Naive thymus-derived CD8-positive, alpha-beta T cell (primary cell): Measurements from ENCODE around the gene ARNT2. TPM values are rescaled to one million over a fixed set of nuclear protein-coding genes. Genes with fewer than 3 reads are reported as not detected.
A peak's percentile ranks its signal among the peaks of the same experiment; 100 is the strongest.
"Not testable (repeated sequence)": the region's sequence is repeated elsewhere in the genome, so short reads cannot be mapped to it uniquely, and the experiment has no call there.

Experiments
- ATAC-seq, 2 donors: fragments of 150-1000 bp; cut with Tn5 transposase in 1 of 2; sonication (Bioruptor Pico), chemical (Tn5 transposase) in 1 of 2; 1 replicate in 1 of 2; 2 replicates in 1 of 2; pipeline ENCODE4 v1.10.0; 2021; ENCODE audit warnings: mild to moderate bottlenecking in 2 of 2, moderate library complexity in 2 of 2
- POLR2A ChIA-PET: fragments of 350-600 bp; sonication (Branson Sonifier 250); formaldehyde crosslinking; loops from one replicate; lab custom pipeline; 2021; ENCODE audit warnings: antibody characterized with exemption; lab: Charles Lee
- DNase-seq, 10 donors: peaks; one replicate each; pipeline versions ENCODE4 v3.0.0 to v3.0.0-alpha.2; 2020 to 2022
- H3K27ac Mint-ChIP-seq, 10 donors: one replicate each; pipeline ENCODE4 v1.8.0; 2020 to 2022; ENCODE audit warnings: mild to moderate bottlenecking in 10 of 10, mixed read lengths in 10 of 10, moderate library complexity in 4 of 10, inconsistent platforms in 1 of 10
- H3K27me3 Mint-ChIP-seq, 5 donors: one replicate each; pipeline ENCODE4 v1.8.0; 2021 to 2022; ENCODE audit warnings: mixed read lengths in 5 of 5
- H3K36me3 Mint-ChIP-seq, 3 donors: one replicate each; pipeline ENCODE4 v1.8.0; 2020 to 2022; ENCODE audit warnings: mixed read lengths in 3 of 3, mild to moderate bottlenecking in 2 of 3, inconsistent platforms in 1 of 3
- H3K4me1 Mint-ChIP-seq, 4 donors: one replicate each; pipeline ENCODE4 v1.8.0; 2021 to 2022; ENCODE audit warnings: mixed read lengths in 4 of 4
- H3K4me3 Mint-ChIP-seq, 10 donors: one replicate each; pipeline ENCODE4 v1.8.0; 2020 to 2022; ENCODE audit warnings: mild to moderate bottlenecking in 10 of 10, mixed read lengths in 10 of 10, moderate library complexity in 6 of 10, inconsistent platforms in 1 of 10
- H3K9me3 Mint-ChIP-seq, 9 donors: one replicate each; pipeline ENCODE4 v1.8.0; 2020 to 2022; ENCODE audit warnings: mixed read lengths in 9 of 9, mild to moderate bottlenecking in 3 of 9, inconsistent platforms in 1 of 9, moderate library complexity in 1 of 9
- polyA plus RNA-seq, 3 donors: library from polyadenylated mRNA; unstranded; fragments of 300-500 nt; fragmentation: Illumina TruSeq; gene quantifications; one replicate each; pipeline ENCODE4 v1.2.3, GENCODE V29; 2021
- total RNA-seq, 8 experiments: library from RNA in 2 of 8; stranded (reverse) in 2 of 8; gene quantifications; one replicate each; pipeline ENCODE4 v1.2.3 and lab custom pipeline; 2021 to 2026

Gene ARNT2
- total and polyA plus RNA-seq, 5 experiments from 2014 or later, result not detected

DNA sequence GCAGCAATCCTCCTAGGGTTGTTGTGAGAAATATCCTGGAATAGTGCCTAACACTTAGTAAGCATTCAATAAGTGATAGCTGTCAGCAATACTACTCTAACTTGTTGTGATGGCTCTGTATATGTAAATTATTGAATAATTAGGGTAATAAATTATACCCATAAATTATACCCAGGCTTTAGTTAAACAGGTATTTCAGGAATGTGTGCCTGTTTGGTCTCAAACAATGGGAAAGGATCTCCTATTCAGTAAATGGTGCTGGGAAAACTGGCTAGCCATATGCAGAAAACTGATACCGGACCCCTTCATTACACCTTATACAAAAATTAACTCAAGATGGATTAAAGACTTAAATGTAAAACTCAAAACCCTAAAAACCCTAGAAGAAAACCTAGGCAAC lies 14.8 kb upstream of the ARNT2 start:
- Mint-ChIP-seq H3K4me3 (no peak overlapping the region), H3K27me3 (peaks cover 0 to 22% (median 10%) of the 10 kb centered on the region in 5 donors), H3K27ac (no peak overlapping the region), H3K4me1 (no peaks in the 10 kb centered on the region), H3K36me3 (no peaks in the 10 kb centered on the region), H3K9me3 (peaks cover 0 to 6% (median 0%) of the 10 kb centered on the region in 9 donors)
- POLR2A ChIA-PET, result no interaction called here
- ATAC-seq (no peak), DNase-seq (no peak)

DNA sequence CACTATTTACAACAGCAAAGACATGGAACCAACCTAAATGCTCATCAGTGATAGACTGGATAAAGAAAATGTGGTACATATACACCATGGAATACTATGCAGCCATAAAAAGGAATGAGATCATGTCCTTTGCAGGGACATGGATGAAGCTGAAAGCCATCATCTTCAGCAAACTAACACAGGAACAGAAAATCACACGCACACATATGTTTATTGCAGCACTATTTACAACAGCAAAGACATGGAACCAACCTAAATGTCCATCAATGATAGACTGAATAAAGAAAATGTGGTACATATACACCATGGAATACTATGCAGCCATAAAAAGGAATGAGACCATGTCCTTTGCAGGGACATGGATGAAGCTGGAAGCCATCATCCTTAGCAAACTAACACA lies 13.2 kb upstream of the ARNT2 start:
- H3K9me3 Mint-ChIP-seq, ATAC-seq, H3K4me1 Mint-ChIP-seq, H3K4me3 Mint-ChIP-seq, H3K36me3 Mint-ChIP-seq, DNase-seq, POLR2A ChIA-PET, H3K27ac Mint-ChIP-seq: not testable (repeated sequence)
- H3K27me3 Mint-ChIP-seq, result peaks cover 5 to 36% (median 20%) of the 10 kb centered on the region in 5 donors

DNA sequence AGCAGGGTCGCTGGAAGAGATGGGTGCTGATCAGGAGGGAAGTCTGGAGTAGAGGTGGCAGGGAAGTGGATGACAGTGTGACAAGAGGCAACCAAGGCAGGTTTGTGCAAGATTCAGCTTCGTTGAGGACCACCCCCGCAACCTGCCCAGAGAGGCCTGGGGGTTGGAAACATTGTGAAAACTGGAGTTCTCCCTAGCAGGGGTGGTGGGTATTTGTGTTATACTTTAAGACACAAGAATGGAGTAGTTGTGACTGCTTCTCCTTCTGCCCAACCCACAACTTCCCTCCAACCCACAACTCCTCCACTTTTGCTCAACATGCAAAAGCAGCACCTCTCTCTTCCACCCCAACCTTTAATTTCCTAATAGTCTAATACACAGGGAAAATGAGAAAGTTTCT lies 8.6 kb upstream of the ARNT2 start:
- H3K27ac Mint-ChIP-seq, result no peak overlapping the region
- ATAC-seq (no peak), DNase-seq (no peak)
- POLR2A ChIA-PET, result no interaction called here
- peaks cover 0 to 3% (median 0%) of the 10 kb centered on the region in 9 donors for H3K9me3 Mint-ChIP-seq
- no peaks in the 10 kb centered on the region for H3K36me3 Mint-ChIP-seq
- H3K4me1 Mint-ChIP-seq, result no peaks in the 10 kb centered on the region
- H3K27me3 Mint-ChIP-seq, result peaks cover 22 to 64% (median 37%) of the 10 kb centered on the region in 5 donors
- no peak overlapping the region for H3K4me3 Mint-ChIP-seq

DNA sequence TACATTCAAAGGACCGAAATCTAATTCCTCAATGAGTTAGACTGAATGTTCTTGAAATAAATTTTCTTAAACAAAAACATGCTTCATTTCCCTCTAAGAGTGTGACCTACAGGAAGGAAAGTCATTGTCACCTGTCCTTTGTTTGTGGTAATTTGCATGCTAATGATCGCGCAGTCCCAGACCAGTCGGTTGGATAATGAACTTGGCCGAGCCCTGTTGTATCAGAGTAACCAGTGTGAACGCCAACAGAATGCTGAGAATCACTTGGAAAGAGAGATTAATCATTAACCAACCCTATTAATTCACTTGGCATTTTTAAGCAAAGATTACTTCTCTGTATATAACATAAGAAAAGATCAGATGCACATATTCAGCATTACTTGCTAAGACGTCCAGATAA lies 8.1 kb upstream of the ARNT2 start:
- no peak overlapping the region for H3K27ac Mint-ChIP-seq
- ATAC-seq (no peak), DNase-seq (no peak)
- H3K27me3 Mint-ChIP-seq, result peaks cover 22 to 66% (median 37%) of the 10 kb centered on the region in 5 donors
- H3K4me3 Mint-ChIP-seq, result no peak overlapping the region
- H3K9me3 Mint-ChIP-seq, result peaks cover 0 to 3% (median 0%) of the 10 kb centered on the region in 9 donors
- POLR2A ChIA-PET, result no interaction called here
- no peaks in the 10 kb centered on the region for H3K36me3 Mint-ChIP-seq
- no peaks in the 10 kb centered on the region for H3K4me1 Mint-ChIP-seq

DNA sequence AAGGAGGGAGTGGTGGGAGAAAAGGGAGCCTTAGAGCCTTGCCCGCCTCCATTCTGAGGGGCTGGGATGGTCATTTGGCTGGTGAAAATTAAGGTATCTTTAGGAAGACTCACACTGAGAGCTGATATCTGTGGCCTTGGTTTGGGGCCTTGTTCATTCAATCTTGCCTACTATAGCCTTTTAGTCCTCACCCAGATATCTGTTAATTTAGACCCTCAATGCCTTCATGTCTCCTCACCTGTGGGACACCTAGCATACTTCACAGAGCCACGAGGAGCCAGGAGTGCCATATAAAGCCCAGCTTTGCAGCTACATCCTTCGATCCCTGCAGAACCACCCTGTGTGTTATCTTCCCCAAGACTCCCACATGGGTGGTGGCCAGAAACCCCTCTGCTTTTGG lies 4.7 kb upstream of the ARNT2 start:
- POLR2A ChIA-PET, result no interaction called here
- ATAC-seq (no peak), DNase-seq (no peak)
- Mint-ChIP-seq H3K9me3 (peaks cover 0 to 2% (median 0%) of the 10 kb centered on the region in 9 donors), H3K4me1 (no peaks in the 10 kb centered on the region), H3K27ac (no peak overlapping the region), H3K36me3 (no peaks in the 10 kb centered on the region), H3K27me3 (peaks cover 28 to 86% (median 55%) of the 10 kb centered on the region in 5 donors), H3K4me3 (no peak overlapping the region)

DNA sequence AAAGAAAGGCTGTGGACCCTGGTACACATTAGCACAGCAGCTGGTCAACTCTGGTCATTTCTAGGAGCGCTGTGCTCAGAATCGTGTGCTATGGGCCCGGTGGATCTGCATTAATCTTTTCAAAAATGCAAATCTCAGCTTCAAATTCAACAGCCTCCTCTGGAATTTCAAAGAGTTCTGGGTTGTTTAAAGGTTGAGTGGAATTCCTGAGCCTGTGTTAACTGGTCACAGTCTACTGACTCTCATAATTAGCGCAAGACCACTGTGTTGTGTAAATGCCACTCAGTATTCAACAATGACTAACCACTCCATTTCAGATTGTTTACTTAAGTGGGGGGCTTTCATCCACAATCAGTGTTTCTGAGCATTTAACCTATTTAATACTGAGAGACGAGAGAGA lies 2.7 kb upstream of the ARNT2 start:
- DNase-seq (no peak), ATAC-seq (no peak)
- peaks cover 0 to 7% (median 3%) of the 10 kb centered on the region in 4 donors for H3K4me1 Mint-ChIP-seq
- H3K4me3 Mint-ChIP-seq, result no peak overlapping the region
- POLR2A ChIA-PET, result no interaction called here
- no peak overlapping the region for H3K27ac Mint-ChIP-seq
- H3K9me3 Mint-ChIP-seq, result no peaks in the 10 kb centered on the region
- H3K36me3 Mint-ChIP-seq, result peaks cover 0 to 3% (median 0%) of the 10 kb centered on the region in 3 donors
- H3K27me3 Mint-ChIP-seq, result peaks cover 33 to 84% (median 63%) of the 10 kb centered on the region in 5 donors

DNA sequence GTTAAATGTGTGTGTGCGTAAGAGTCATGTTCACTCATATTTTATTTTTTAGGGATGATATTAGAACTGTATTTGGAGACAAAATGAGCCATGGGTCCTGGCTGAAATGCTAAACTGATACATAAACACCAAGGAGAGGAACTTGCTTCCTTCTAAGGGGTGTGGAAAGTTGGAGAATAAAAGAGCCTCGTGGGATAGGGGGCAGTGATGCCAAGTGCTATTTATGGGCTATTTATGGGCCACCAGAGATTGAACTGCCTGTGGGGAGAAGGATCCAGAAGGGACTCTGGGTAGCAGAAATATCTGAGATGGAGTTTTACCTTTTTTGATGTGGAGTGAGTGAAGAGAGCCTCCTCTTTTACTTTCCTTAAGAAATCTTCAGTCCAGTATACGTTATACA lies 1.8 kb upstream of the ARNT2 start:
- Mint-ChIP-seq H3K4me1 (peaks cover 0 to 7% (median 3%) of the 10 kb centered on the region in 4 donors), H3K4me3 (peak overlapping the region in 1 of 10 donors; percentile 46), H3K36me3 (peaks cover 0 to 3% (median 0%) of the 10 kb centered on the region in 3 donors), H3K27me3 (peaks cover 30 to 82% (median 63%) of the 10 kb centered on the region in 5 donors), H3K27ac (no peak overlapping the region), H3K9me3 (no peaks in the 10 kb centered on the region)
- POLR2A ChIA-PET, result no interaction called here
- ATAC-seq (no peak), DNase-seq (no peak)

DNA sequence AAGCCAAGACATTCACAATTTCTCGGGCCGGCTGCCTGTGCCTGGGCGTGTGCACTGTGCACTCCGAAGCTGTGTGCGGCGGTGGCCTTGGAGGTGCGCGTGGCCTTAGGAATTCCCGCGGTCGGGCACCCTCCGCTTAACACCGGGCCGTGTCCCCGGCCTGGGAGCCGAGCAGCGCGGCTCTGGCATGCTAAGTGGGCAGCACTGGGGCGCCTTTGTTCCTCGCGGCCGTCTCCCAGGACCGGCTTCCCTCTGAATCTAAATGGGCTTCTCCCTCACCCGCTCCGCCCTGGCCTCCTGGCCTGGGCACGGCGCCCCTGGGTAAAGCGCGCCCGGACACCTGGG lies 498 bp upstream of the ARNT2 start:
- no peaks in the 10 kb centered on the region for H3K9me3 Mint-ChIP-seq

DNA sequence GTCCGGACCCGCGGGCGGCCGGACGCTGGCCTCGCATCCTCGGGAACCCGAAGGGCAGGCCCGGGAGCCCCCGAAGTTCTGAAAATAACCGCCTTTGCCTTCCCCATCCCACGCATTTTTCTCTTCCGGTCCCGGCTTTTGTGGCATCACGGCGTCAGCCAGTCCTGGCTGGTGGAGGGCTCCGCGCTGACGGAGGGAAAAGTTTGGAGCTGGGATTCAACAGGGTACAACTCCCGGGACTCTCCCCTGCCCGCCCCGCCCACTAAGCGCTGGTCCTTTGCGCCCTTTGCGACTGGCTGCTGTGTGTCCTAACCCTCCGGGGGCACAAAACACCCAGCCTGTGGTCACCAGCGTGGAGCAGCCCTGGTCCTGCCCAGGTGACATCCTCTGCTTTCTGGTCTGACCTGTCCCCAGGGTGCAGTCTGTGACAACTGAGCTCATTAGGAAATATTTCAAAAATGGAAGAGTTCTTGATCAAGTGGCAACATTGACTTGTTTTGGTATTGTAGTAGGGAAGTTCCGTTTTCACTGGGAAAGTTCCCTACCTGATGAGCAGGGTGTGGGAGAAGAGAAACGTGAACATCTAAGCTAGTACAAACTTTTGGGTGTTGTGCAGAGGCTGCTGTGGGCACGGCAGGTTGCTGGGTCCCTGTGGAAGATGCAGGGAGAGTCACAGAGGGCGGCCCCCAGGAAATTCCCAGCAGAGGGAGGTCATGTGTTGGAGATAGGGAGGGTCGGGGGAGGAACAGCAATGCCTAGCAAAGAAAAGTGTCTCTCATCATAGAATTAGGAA lies 775 bp downstream of the ARNT2 start:
- peak overlapping the region in 1 of 10 donors; percentile 72 for H3K27ac Mint-ChIP-seq
- peak overlapping the region in 6 of 10 donors; percentile 9 to 52 (median 38) for H3K4me3 Mint-ChIP-seq
- H3K9me3 Mint-ChIP-seq, result no peaks in the 10 kb centered on the region

More for the DNA sequence above, 498 bp upstream of the ARNT2 start:
- no peak for DNase-seq
- ATAC-seq, result no peak
- POLR2A ChIA-PET, result no interaction called here
- peaks cover 0 to 7% (median 3%) of the 10 kb centered on the region in 4 donors for H3K4me1 Mint-ChIP-seq
- no peak overlapping the region for H3K27ac Mint-ChIP-seq
- no peak overlapping the region for H3K4me3 Mint-ChIP-seq
- H3K36me3 Mint-ChIP-seq, result peaks cover 0 to 3% (median 0%) of the 10 kb centered on the region in 3 donors
- peaks cover 39 to 81% (median 66%) of the 10 kb centered on the region in 5 donors for H3K27me3 Mint-ChIP-seq

DNA sequence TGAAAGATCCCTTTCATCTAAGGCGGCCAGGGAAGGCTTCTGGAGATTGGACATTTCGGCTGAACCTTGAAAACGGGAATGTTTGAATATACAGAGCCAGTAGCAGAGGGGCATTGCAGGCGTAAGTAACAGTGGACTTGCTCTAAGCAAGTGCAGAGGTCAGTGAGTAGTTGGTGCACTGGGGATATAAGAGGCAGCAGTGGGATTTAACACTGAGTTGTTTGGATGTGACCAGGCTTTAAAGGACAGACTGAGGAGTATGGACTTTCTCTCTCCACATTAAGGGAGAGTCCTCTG lies 1.3 kb downstream of the ARNT2 start:
- POLR2A ChIA-PET, result no interaction called here
- peaks cover 38 to 82% (median 68%) of the 10 kb centered on the region in 5 donors for H3K27me3 Mint-ChIP-seq
- ATAC-seq (no peak), DNase-seq (no peak)
- peaks cover 0 to 3% (median 0%) of the 10 kb centered on the region in 3 donors for H3K36me3 Mint-ChIP-seq
- H3K4me3 Mint-ChIP-seq, result peak overlapping the region in 2 of 10 donors; percentile 9 to 47
- H3K27ac Mint-ChIP-seq, result no peak overlapping the region
- H3K4me1 Mint-ChIP-seq, result peaks cover 0 to 7% (median 3%) of the 10 kb centered on the region in 4 donors
- H3K9me3 Mint-ChIP-seq, result no peaks in the 10 kb centered on the region

More for the DNA sequence above, 775 bp downstream of the ARNT2 start:
- Mint-ChIP-seq H3K4me1 (peaks cover 0 to 7% (median 3%) of the 10 kb centered on the region in 4 donors), H3K36me3 (peaks cover 0 to 3% (median 0%) of the 10 kb centered on the region in 3 donors), H3K27me3 (peaks cover 43 to 82% (median 69%) of the 10 kb centered on the region in 5 donors)
- no peak for ATAC-seq
- POLR2A ChIA-PET, result no interaction called here
- DNase-seq, result no peak

DNA sequence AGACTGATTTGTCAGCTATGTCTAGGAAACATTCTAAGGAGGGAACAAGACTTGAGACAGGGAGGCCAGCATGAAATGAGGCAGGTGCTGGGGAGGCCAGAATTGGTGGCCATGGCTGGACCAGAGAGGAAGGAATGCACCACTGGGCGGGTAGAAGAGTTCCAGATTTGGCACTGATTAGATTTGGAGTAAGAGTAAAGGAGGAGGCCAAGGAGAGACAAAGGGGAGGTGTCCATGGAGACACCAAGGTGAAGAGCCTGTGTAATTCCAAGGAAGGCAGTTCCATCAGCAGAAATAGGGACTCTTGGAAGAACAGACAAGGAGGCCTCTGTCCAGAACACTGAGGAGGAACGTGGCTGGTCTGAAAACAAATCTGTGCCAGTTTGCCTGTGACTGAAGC lies 1.8 kb downstream of the ARNT2 start:
- POLR2A ChIA-PET, result no interaction called here
- DNase-seq, result no peak
- H3K9me3 Mint-ChIP-seq, result peaks cover 0 to under 1% (median 0%) of the 10 kb centered on the region in 9 donors
- ATAC-seq, result no peak
- H3K27ac Mint-ChIP-seq, result no peak overlapping the region
- H3K36me3 Mint-ChIP-seq, result peaks cover 0 to 3% (median 0%) of the 10 kb centered on the region in 3 donors
- peak overlapping the region in 1 of 10 donors; percentile 17 for H3K4me3 Mint-ChIP-seq
- peaks cover 40 to 83% (median 71%) of the 10 kb centered on the region in 5 donors for H3K27me3 Mint-ChIP-seq
- peaks cover 0 to 7% (median 3%) of the 10 kb centered on the region in 4 donors for H3K4me1 Mint-ChIP-seq

DNA sequence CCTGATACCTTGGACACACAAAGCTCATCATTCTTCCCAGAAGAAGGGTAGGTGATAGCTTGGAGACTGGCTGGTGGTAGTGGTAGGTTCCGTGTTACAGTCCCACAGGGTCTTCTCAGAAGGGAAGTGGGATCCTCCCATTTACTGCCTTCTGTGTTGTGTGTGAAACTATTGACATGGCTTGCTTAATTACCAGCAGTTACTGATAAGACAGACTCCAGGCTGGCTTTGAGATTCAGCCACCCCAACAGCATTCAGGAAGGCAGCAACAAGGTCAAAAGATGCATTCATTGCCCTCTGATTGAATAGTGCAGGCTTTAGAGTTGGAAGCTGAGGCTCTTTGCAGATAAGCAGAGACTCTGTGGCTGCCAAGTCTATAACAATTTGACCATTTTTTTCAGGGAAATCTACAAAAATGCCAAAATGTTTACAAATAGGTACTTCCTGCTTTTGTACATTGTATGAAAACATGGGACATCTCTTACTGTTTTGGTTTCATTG lies 7.7 kb downstream of the ARNT2 start:
- no peak overlapping the region for H3K4me3 Mint-ChIP-seq
- DNase-seq (no peak), ATAC-seq (no peak)
- H3K9me3 Mint-ChIP-seq, result peaks cover 0 to 3% (median 0%) of the 10 kb centered on the region in 9 donors
- H3K27me3 Mint-ChIP-seq, result peaks cover 29 to 70% (median 40%) of the 10 kb centered on the region in 5 donors
- H3K4me1 Mint-ChIP-seq, result no peaks in the 10 kb centered on the region
- no peaks in the 10 kb centered on the region for H3K36me3 Mint-ChIP-seq
- no peak overlapping the region for H3K27ac Mint-ChIP-seq
- POLR2A ChIA-PET, result no interaction called here

DNA sequence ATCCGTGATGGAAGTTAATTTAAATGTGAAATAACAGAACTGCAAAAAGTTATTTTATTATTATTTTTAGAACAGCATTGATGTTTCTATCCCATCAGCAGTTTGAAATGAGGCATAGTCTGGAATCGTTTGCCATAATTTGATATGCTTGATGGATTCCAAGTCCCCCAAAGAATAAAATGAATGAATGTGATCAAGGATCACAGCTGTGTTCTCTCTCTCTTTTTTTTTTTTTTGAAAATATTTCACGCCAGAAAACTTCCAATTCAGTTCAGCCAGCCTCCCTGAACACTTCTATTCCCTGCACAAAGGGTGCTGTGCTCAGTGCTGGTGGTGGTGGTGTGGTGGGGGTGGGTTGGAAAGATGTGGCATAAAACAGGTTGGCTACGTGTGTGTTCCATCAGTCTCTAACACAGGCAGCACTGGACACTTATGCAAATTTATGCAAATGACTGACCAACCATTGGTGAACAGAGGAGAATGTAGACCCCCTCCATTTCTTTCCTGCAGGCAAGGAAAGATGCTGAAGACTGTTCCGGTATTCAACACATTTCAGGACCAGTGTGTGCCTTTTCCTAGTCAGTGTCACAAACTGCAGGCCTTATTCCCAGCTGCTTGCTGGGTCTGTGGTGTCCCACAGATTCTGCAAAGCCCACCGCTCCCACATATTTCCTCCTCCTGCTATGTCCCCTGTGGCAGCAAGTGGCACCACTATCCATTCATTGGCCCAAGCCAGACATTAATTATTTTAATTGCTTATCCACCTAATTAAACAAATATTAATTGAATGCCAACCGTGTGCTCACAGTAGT lies 10.6 kb downstream of the ARNT2 start:
- peaks cover 0 to 3% (median 0%) of the 10 kb centered on the region in 9 donors for H3K9me3 Mint-ChIP-seq
- DNase-seq (no peak), ATAC-seq (no peak)
- no peak overlapping the region for H3K27ac Mint-ChIP-seq
- H3K36me3 Mint-ChIP-seq, result no peaks in the 10 kb centered on the region
- no peak overlapping the region for H3K4me3 Mint-ChIP-seq
- POLR2A ChIA-PET, result no interaction called here
- no peaks in the 10 kb centered on the region for H3K4me1 Mint-ChIP-seq
- peaks cover 17 to 66% (median 41%) of the 10 kb centered on the region in 5 donors for H3K27me3 Mint-ChIP-seq
